ENCODE measurements around the gene LTN1. TPM values are rescaled to one million over a fixed set of nuclear protein-coding genes. Genes with fewer than 3 reads are reported as not detected.
A peak's percentile ranks its signal among the peaks of the same experiment; 100 is the strongest.

Gene LTN1
- total RNA-seq, 1 donor from 2014 or later = 32.9 TPM

GRCh38 chr21:28975397-28975796 lies 17.3 kb downstream of the LTN1 start:
- Mint-ChIP-seq H3K27me3 (ENCODE audit: unreplicated experiment) (no peaks in the 10 kb centered on the region), H3K9me3 (ENCODE audit: unreplicated experiment) (peaks cover 3% of the 10 kb centered on the region), H3K4me3 (ENCODE audit: unreplicated experiment) (no peak overlapping the region), H3K27ac (ENCODE audit: unreplicated experiment) (no peak overlapping the region), H3K4me1 (ENCODE audit: low read depth, unreplicated experiment) (no peaks in the 10 kb centered on the region), H3K36me3 (ENCODE audit: unreplicated experiment) (no peaks in the 10 kb centered on the region)
- no peak for DNase-seq
- TF ChIP-seq CTCF (IDR thresholded peaks at IDR 0.05; ENCODE audit: partially characterized antibody, unreplicated experiment) = no peak

GRCh38 chr21:28974531-28975227 lies 18.0 kb downstream of the LTN1 start:
- no peak for TF ChIP-seq CTCF (IDR thresholded peaks at IDR 0.05; ENCODE audit: partially characterized antibody, unreplicated experiment)
- Mint-ChIP-seq H3K4me3 (ENCODE audit: unreplicated experiment) (no peak overlapping the region), H3K27me3 (ENCODE audit: unreplicated experiment) (no peaks in the 10 kb centered on the region), H3K27ac (ENCODE audit: unreplicated experiment) (peak overlapping the region; percentile 29), H3K36me3 (ENCODE audit: unreplicated experiment) (no peaks in the 10 kb centered on the region), H3K4me1 (ENCODE audit: low read depth, unreplicated experiment) (no peaks in the 10 kb centered on the region), H3K9me3 (ENCODE audit: unreplicated experiment) (peaks cover 3% of the 10 kb centered on the region)
- no peak for DNase-seq

- TF ChIP-seq CTCF (IDR thresholded peaks at IDR 0.05; ENCODE audit: partially characterized antibody, unreplicated experiment) = no peak
- no peaks in the 10 kb centered on the region for H3K36me3 Mint-ChIP-seq (ENCODE audit: unreplicated experiment)
- peaks cover 3% of the 10 kb centered on the region for H3K9me3 Mint-ChIP-seq (ENCODE audit: unreplicated experiment)
- DNase-seq = no peak
- H3K4me3 Mint-ChIP-seq (ENCODE audit: unreplicated experiment) = no peak overlapping the region
- H3K4me1 Mint-ChIP-seq (ENCODE audit: low read depth, unreplicated experiment) = no peaks in the 10 kb centered on the region
- H3K27me3 Mint-ChIP-seq (ENCODE audit: unreplicated experiment) = no peaks in the 10 kb centered on the region
- H3K27ac Mint-ChIP-seq (ENCODE audit: unreplicated experiment) = no peak overlapping the region
Observed at GRCh38 chr21:28972398-28972797, 20.3 kb downstream of the LTN1 start.

GRCh38 chr21:28971171-28971570 lies 21.5 kb downstream of the LTN1 start:
- Mint-ChIP-seq H3K9me3 (ENCODE audit: unreplicated experiment) (peaks cover 3% of the 10 kb centered on the region), H3K27me3 (ENCODE audit: unreplicated experiment) (no peaks in the 10 kb centered on the region), H3K4me3 (ENCODE audit: unreplicated experiment) (no peak overlapping the region), H3K4me1 (ENCODE audit: low read depth, unreplicated experiment) (no peaks in the 10 kb centered on the region), H3K36me3 (ENCODE audit: unreplicated experiment) (no peaks in the 10 kb centered on the region), H3K27ac (ENCODE audit: unreplicated experiment) (no peak overlapping the region)
- no peak for TF ChIP-seq CTCF (IDR thresholded peaks at IDR 0.05; ENCODE audit: partially characterized antibody, unreplicated experiment)
- no peak for DNase-seq

GRCh38 chr21:28963831-28964230 lies 28.8 kb downstream of the LTN1 start:
- H3K9me3 Mint-ChIP-seq (ENCODE audit: unreplicated experiment) = no peaks in the 10 kb centered on the region
- H3K27me3 Mint-ChIP-seq (ENCODE audit: unreplicated experiment) = no peaks in the 10 kb centered on the region
- H3K27ac Mint-ChIP-seq (ENCODE audit: unreplicated experiment) = no peak overlapping the region
- H3K4me1 Mint-ChIP-seq (ENCODE audit: low read depth, unreplicated experiment) = no peaks in the 10 kb centered on the region
- no peak overlapping the region for H3K4me3 Mint-ChIP-seq (ENCODE audit: unreplicated experiment)
- TF ChIP-seq CTCF (IDR thresholded peaks at IDR 0.05; ENCODE audit: partially characterized antibody, unreplicated experiment) = no peak
- H3K36me3 Mint-ChIP-seq (ENCODE audit: unreplicated experiment) = no peaks in the 10 kb centered on the region
- DNase-seq = no peak
